SK-N-SH treated with all-trans-retinoic acid at 6 μM for 48 hours (cell line): Measurements from ENCODE around the gene SOHLH1.

ENCODE experiments used
- BACH2 ChIP-seq: fragments of 250-450 bp; sonication (Bioruptor Pico); IDR thresholded peaks from 2 replicates; pipeline ENCODE4 v1.9.0; 2021; ENCODE audit warnings: mild to moderate bottlenecking, borderline replicate concordance
- ESRRG ChIP-seq: fragments of 250-450 bp; sonication (Bioruptor Pico); IDR thresholded peaks from 2 replicates; pipeline ENCODE4 v1.6.1; 2021; ENCODE audit warnings: mild to moderate bottlenecking
- GLIS3 ChIP-seq: fragments of 250-450 bp; sonication (Bioruptor Pico); IDR thresholded peaks from 2 replicates; pipeline ENCODE4 v1.5.0; 2020; ENCODE audit warnings: mild to moderate bottlenecking, moderate library complexity
- PATZ1 ChIP-seq: fragments of 250-450 bp; sonication (Bioruptor Pico); IDR thresholded peaks from 2 replicates; pipeline ENCODE4 v1.8.0; 2020; ENCODE audit warnings: mild to moderate bottlenecking, moderate library complexity, borderline replicate concordance
- PPARA ChIP-seq: fragments of 250-450 bp; sonication (Bioruptor Pico); IDR thresholded peaks from 2 replicates; pipeline ENCODE4 v1.5.0; 2020; ENCODE audit warnings: mild to moderate bottlenecking, borderline replicate concordance
- RARB ChIP-seq: fragments of 250-450 bp; sonication (Bioruptor Pico); IDR thresholded peaks from 2 replicates; pipeline ENCODE4 v1.8.0; 2021; ENCODE audit warnings: mild to moderate bottlenecking, moderate library complexity
- SNAI2 ChIP-seq: fragments of 250-450 bp; sonication (Bioruptor Pico); IDR thresholded peaks from 2 replicates; pipeline ENCODE4 v1.5.0; 2020; ENCODE audit warnings: mild to moderate bottlenecking, moderate library complexity
- TCF4 ChIP-seq: fragments of 250-450 bp; sonication (Bioruptor Pico); IDR thresholded peaks from 2 replicates; pipeline ENCODE4 v1.8.0; 2021; ENCODE audit warnings: mild to moderate bottlenecking, moderate library complexity, borderline replicate concordance
- ZFP3 ChIP-seq: fragments of 250-450 bp; sonication (Bioruptor Pico); IDR thresholded peaks from 2 replicates; pipeline ENCODE4 v1.5.0; 2020; ENCODE audit warnings: mild to moderate bottlenecking, moderate library complexity
- ZNF565 ChIP-seq: fragments of 450-650 bp; formaldehyde crosslinking; conservative IDR thresholded peaks from 2 replicates; pipeline ENCODE4 v1.5.0; 2020; ENCODE audit warnings: low read depth, mild to moderate bottlenecking, moderate library complexity

- no peak for TF ChIP-seq ZFP3 (CRISPR knock-in tag)
- TF ChIP-seq PATZ1 (CRISPR knock-in tag), result no peak
- no peak for TF ChIP-seq SNAI2 (CRISPR knock-in tag)
- TF ChIP-seq BACH2, result no peak
- TF ChIP-seq ESRRG (CRISPR knock-in tag), result no peak
- no peak for TF ChIP-seq TCF4 (CRISPR knock-in tag)
- no peak for TF ChIP-seq PPARA (CRISPR knock-in tag)
- TF ChIP-seq RARB (CRISPR knock-in tag), result no peak
- TF ChIP-seq GLIS3 (CRISPR knock-in tag), result no peak
- TF ChIP-seq ZNF565 (CRISPR knock-in tag), result no peak
Measured at GRCh38 chr9:135696446-135696845, 2.8 kb downstream of the SOHLH1 start.
